Measurements from ENCODE around the gene PCDHGB7. TPM values are rescaled to one million over a fixed set of nuclear protein-coding genes. Genes with fewer than 3 reads are reported as not detected.
"Not testable (repeated sequence)": the region's sequence is repeated elsewhere in the genome, so short reads cannot be mapped to it uniquely, and the experiment has no call there.

The PCDHGB7 gene
- total RNA-seq, 1 experiment from 2014 or later = 0.79 TPM

GRCh38 chr5:141422742-141423291 is 5.3 kb downstream of the PCDHGB7 start:
- no peak for DNase-seq (ENCODE audit: extremely low read depth, low read depth)

DNA sequence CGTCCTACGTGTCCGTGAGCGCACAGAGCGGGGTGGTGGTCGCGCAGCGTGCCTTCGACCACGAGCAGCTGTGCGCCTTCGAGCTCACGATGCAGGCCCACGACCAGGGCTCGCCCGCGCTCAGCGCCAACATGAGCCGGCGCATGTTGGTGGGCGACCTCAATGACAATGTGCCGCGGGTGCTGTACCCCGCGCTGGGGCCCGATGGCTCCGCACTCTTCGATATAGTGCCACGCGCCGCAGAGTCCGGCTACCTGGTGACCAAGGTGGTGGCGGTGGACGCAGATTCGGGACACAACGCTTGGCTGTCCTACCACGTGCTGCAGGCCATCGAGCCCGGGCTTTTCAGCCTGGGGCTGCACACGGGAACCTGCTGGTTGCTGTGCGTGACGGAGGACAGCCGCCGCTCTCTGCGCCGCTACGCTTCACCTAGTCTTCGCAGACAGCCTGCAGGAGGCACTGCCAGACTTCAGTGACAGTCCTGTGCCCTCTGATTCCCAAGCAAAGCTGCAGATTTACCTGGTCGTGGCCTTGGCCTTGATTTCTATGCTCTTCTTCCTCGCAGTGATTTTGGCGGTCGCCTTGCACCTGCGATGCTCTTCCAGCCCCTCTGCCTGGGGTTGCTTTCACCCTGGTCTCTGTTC is 10.4 kb downstream of the PCDHGB7 start:
- no peak for DNase-seq (ENCODE audit: extremely low read depth, low read depth)

DNA sequence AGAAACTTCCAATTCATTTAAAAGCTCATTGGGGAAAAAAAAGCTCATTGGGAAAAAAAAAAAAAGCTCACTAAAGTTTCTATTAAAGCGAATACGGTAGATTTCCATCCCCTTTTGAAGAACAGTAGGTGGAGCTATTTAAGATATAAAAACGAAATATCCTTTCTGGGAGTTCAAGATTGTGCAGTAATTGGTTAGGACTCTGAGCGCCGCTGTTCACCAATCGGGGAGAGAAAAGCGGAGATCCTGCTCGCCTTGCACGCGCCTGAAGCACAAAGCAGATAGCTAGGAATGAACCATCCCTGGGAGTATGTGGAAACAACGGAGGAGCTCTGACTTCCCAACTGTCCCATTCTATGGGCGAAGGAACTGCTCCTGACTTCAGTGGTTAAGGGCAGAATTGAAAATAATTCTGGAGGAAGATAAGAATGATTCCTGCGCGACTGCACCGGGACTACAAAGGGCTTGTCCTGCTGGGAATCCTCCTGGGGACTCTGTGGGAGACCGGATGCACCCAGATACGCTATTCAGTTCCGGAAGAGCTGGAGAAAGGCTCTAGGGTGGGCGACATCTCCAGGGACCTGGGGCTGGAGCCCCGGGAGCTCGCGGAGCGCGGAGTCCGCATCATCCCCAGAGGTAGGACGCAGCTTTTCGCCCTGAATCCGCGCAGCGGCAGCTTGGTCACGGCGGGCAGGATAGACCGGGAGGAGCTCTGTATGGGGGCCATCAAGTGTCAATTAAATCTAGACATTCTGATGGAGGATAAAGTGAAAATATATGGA is 13.0 kb downstream of the PCDHGB7 start, which contains the start of gene PCDHGA12:
Gene PCDHGA12, plus strand, starts transcription at position 176 of the 782 bp plus-strand sequence. Its CDS starts 253 bp downstream, at position 429.
- no peak for DNase-seq (ENCODE audit: extremely low read depth, low read depth)

DNA sequence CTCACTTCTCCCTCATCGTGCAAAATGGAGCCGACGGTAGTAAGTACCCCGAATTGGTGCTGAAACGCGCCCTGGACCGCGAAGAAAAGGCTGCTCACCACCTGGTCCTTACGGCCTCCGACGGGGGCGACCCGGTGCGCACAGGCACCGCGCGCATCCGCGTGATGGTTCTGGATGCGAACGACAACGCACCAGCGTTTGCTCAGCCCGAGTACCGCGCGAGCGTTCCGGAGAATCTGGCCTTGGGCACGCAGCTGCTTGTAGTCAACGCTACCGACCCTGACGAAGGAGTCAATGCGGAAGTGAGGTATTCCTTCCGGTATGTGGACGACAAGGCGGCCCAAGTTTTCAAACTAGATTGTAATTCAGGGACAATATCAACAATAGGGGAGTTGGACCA is 13.8 kb downstream of the PCDHGB7 start:
- DNase-seq (ENCODE audit: extremely low read depth, low read depth) = no peak

- not testable (repeated sequence) for DNase-seq (ENCODE audit: extremely low read depth, low read depth)
Observed at GRCh38 chr5:141432308-141432707, 14.8 kb downstream of the PCDHGB7 start.

GRCh38 chr5:141432726-141433125 is 15.2 kb downstream of the PCDHGB7 start:
- not testable (repeated sequence) for DNase-seq (ENCODE audit: extremely low read depth, low read depth)

- no peak for DNase-seq (ENCODE audit: extremely low read depth, low read depth)
Observed at GRCh38 chr5:141434006-141434405, 16.5 kb downstream of the PCDHGB7 start.

DNA sequence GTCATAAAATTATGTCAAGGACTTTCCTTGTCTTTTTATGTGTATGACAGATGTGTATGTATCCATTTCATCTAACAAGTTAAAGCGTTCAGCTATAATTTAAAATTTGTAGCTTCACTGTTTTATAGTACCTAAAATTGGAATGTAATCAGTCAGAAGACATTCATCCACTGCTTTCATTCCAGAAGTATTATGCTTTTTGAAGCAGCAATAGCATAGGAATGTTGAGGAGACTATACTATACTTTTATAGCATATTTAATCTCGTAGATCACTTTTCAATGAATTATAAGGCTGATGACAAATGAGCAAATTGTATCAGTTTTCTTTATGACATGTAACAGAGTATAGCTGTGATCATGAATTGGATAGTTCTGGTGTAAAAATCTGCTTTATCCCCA is 19.7 kb downstream of the PCDHGB7 start:
- no peak for DNase-seq (ENCODE audit: extremely low read depth, low read depth)

DNA sequence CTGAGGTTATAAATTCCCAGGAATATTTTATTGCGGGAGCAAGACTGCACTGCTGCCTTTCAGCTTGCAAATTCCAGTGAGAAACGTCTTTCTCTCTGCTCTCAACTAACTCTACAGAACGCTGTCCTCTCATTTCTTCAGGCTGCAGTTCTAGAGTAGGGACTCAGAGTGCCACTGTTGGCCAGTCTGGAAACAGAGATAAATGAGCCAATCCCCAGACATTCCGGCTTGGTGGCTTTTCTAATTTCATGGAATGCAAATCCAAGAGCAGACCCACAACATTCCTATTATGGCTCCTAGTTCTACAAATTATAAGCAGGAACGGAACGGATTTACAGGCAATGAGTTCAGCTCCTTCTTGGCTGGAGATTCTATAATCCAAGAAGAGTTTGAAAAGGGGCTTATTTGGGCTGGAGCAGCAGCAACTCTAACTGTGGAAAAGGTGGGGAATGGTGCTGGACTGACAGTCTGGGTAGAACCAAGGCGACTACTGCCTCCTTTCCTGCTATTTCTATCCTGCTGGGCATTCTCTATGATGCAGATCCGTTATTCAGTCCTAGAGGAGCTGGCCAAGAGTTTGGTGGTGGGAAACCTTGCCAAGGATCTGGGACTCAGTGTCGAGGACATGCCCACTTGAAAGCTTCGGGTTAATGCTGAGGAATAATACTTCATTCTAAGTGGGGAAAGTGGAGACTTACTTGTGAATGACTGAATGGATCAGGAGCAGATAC is 22.1 kb downstream of the PCDHGB7 start:
- no peak for DNase-seq (ENCODE audit: extremely low read depth, low read depth)

DNA sequence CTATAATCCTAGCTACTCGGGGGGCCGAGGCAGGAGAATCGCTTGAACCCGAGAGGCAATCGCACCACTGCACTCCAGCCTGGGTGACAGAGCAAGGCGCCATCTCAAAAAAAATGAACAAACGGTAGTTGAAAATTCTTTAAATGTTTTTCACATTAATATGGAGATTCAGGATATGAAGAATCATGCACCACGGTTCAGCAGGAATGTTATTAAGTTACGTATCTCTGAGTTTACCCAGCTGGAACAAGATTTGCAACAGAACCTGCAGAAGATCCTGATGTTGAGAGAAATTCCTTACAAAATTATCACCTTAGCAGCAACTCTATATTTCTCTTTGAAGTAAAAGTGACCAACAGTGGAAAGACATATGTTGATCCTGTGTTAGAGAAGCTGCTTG is 22.9 kb downstream of the PCDHGB7 start:
- DNase-seq (ENCODE audit: extremely low read depth, low read depth) = no peak

- DNase-seq (ENCODE audit: extremely low read depth, low read depth) = no peak
Observed at GRCh38 chr5:141441571-141442170, 24.2 kb downstream of the PCDHGB7 start.

- DNase-seq (ENCODE audit: extremely low read depth, low read depth) = no peak
Observed at GRCh38 chr5:141465351-141465750, 47.9 kb downstream of the PCDHGB7 start.

Other genes starting within 250 kb of the PCDHGB7 start
- 0.17 and 0.25 TPM in 2 replicates for gene PCDHB7, start 245.0 kb upstream of the PCDHGB7 start, total RNA-seq (2014; rRNA removed; shearing (Covaris generic))
- 0.14 and 0.22 TPM in 2 replicates for gene PCDHB8, start 239.9 kb upstream of the PCDHGB7 start, total RNA-seq (2014; rRNA removed; shearing (Covaris generic))
- 0.32 and 0.69 TPM in 2 replicates for gene PCDHB16, start 235.3 kb upstream of the PCDHGB7 start, total RNA-seq (2014; rRNA removed; shearing (Covaris generic))
- gene PCDHB9, start 230.5 kb upstream of the PCDHGB7 start, total RNA-seq (2014; rRNA removed; shearing (Covaris generic)) = 0.40 and 0.69 TPM in 2 replicates
- 0.35 and 0.72 TPM in 2 replicates for gene PCDHB10, start 225.3 kb upstream of the PCDHGB7 start, total RNA-seq (2014; rRNA removed; shearing (Covaris generic))
- gene PCDHB11, start 218.1 kb upstream of the PCDHGB7 start, total RNA-seq (2014; rRNA removed; shearing (Covaris generic)) = 5.4 and 6.0 TPM in 2 replicates
- gene PCDHB12, start 209.0 kb upstream of the PCDHGB7 start, total RNA-seq (2014; rRNA removed; shearing (Covaris generic)) = 0.75 and 0.99 TPM in 2 replicates
- 2.2 and 2.5 TPM in 2 replicates for gene PCDHB13, start 203.8 kb upstream of the PCDHGB7 start, total RNA-seq (2014; rRNA removed; shearing (Covaris generic))
- 2.7 and 2.8 TPM in 2 replicates for gene PCDHB14, start 194.3 kb upstream of the PCDHGB7 start, total RNA-seq (2014; rRNA removed; shearing (Covaris generic))
- 0.12 and 0.20 TPM in 2 replicates for gene PCDHB15, start 172.3 kb upstream of the PCDHGB7 start, total RNA-seq (2014; rRNA removed; shearing (Covaris generic))
- gene SLC25A2, start 113.6 kb upstream of the PCDHGB7 start, total RNA-seq (2014; rRNA removed; shearing (Covaris generic)) = not detected in 2 replicates
- 91.7 and 130 TPM in 2 replicates for gene TAF7, start 96.9 kb upstream of the PCDHGB7 start, total RNA-seq (2014; rRNA removed; shearing (Covaris generic))
- gene PCDHGA1, start 87.2 kb upstream of the PCDHGB7 start, total RNA-seq (2014; rRNA removed; shearing (Covaris generic)) = 0.72 and 1.6 TPM in 2 replicates
- gene PCDHGA2, start 78.9 kb upstream of the PCDHGB7 start, total RNA-seq (2014; rRNA removed; shearing (Covaris generic)) = 0.12 TPM in 2 replicates
- gene PCDHGA3, start 73.8 kb upstream of the PCDHGB7 start, total RNA-seq (2014; rRNA removed; shearing (Covaris generic)) = 0.17 TPM in 1 of 2 replicates, not detected in the other
- gene PCDHGB1, start 67.6 kb upstream of the PCDHGB7 start, total RNA-seq (2014; rRNA removed; shearing (Covaris generic)) = 1.1 and 2.6 TPM in 2 replicates
- 0.79 and 1.3 TPM in 2 replicates for gene PCDHGA4, start 62.7 kb upstream of the PCDHGB7 start, total RNA-seq (2014; rRNA removed; shearing (Covaris generic))
- gene PCDHGB2, start 57.7 kb upstream of the PCDHGB7 start, total RNA-seq (2014; rRNA removed; shearing (Covaris generic)) = 1.8 and 2.0 TPM in 2 replicates
- gene PCDHGA5, start 53.5 kb upstream of the PCDHGB7 start, total RNA-seq (2014; rRNA removed; shearing (Covaris generic)) = 0.58 and 0.62 TPM in 2 replicates
- gene PCDHGB3, start 47.4 kb upstream of the PCDHGB7 start, total RNA-seq (2014; rRNA removed; shearing (Covaris generic)) = 0.52 and 1.1 TPM in 2 replicates
- gene PCDHGA6, start 43.8 kb upstream of the PCDHGB7 start, total RNA-seq (2014; rRNA removed; shearing (Covaris generic)) = 1.1 and 1.2 TPM in 2 replicates
- 0.54 and 0.55 TPM in 2 replicates for gene PCDHGA7, start 34.9 kb upstream of the PCDHGB7 start, total RNA-seq (2014; rRNA removed; shearing (Covaris generic))
- gene PCDHGB4, start 30.0 kb upstream of the PCDHGB7 start, total RNA-seq (2014; rRNA removed; shearing (Covaris generic)) = 5.5 and 5.6 TPM in 2 replicates
- 0.97 and 1.4 TPM in 2 replicates for gene PCDHGA8, start 25.0 kb upstream of the PCDHGB7 start, total RNA-seq (2014; rRNA removed; shearing (Covaris generic))
- gene PCDHGB5, start 19.7 kb upstream of the PCDHGB7 start, total RNA-seq (2014; rRNA removed; shearing (Covaris generic)) = 0.72 and 1.6 TPM in 2 replicates
- 0.92 and 1.6 TPM in 2 replicates for gene PCDHGA9, start 14.9 kb upstream of the PCDHGB7 start, total RNA-seq (2014; rRNA removed; shearing (Covaris generic))
- gene PCDHGB6, start 9.7 kb upstream of the PCDHGB7 start, total RNA-seq (2014; rRNA removed; shearing (Covaris generic)) = 0.55 and 0.62 TPM in 2 replicates
- gene PCDHGA10, start 4.7 kb upstream of the PCDHGB7 start, total RNA-seq (2014; rRNA removed; shearing (Covaris generic)) = 5.1 TPM in 2 replicates
- 0.52 and 0.87 TPM in 2 replicates for gene PCDHGA11, start 3.4 kb downstream of the PCDHGB7 start, total RNA-seq (2014; rRNA removed; shearing (Covaris generic))
- gene PCDHGA12, start 12.8 kb downstream of the PCDHGB7 start, total RNA-seq (2014; rRNA removed; shearing (Covaris generic)) = 0.20 and 0.42 TPM in 2 replicates
- 5.9 and 7.0 TPM in 2 replicates for gene PCDHGC3, start 58.3 kb downstream of the PCDHGB7 start, total RNA-seq (2014; rRNA removed; shearing (Covaris generic))
- 0.12 TPM in 2 replicates for gene PCDHGC4, start 67.4 kb downstream of the PCDHGB7 start, total RNA-seq (2014; rRNA removed; shearing (Covaris generic))
- gene PCDHGC5, start 71.4 kb downstream of the PCDHGB7 start, total RNA-seq (2014; rRNA removed; shearing (Covaris generic)) = 0.30 TPM in 1 of 2 replicates, not detected in the other
- 24.2 and 26.0 TPM in 2 replicates for gene DIAPH1, start 201.3 kb downstream of the PCDHGB7 start, total RNA-seq (2014; rRNA removed; shearing (Covaris generic))
- 47.7 and 54.5 TPM in 2 replicates for gene HDAC3, start 219.2 kb downstream of the PCDHGB7 start, total RNA-seq (2014; rRNA removed; shearing (Covaris generic))
- gene RELL2, start 219.3 kb downstream of the PCDHGB7 start, total RNA-seq (2014; rRNA removed; shearing (Covaris generic)) = 1.5 and 2.1 TPM in 2 replicates
- gene FCHSD1, start 233.7 kb downstream of the PCDHGB7 start, total RNA-seq (2014; rRNA removed; shearing (Covaris generic)) = 12.3 and 15.9 TPM in 2 replicates